Mesothelial cell of epicardium (in vitro differentiated cells): ENCODE measurements around the gene SREK1IP1. TPM values are rescaled to one million over a fixed set of nuclear protein-coding genes. Genes with fewer than 3 reads are reported as not detected.
"Not testable (repeated sequence)": the region's sequence is repeated elsewhere in the genome, so short reads cannot be mapped to it uniquely, and the experiment has no call there.

Source experiments
- DNase-seq, 2 experiments: peaks; one replicate each; pipeline ENCODE4 v3.0.0; 2021; ENCODE audit warnings: low spot score in 2 of 2; ENCODE audit not compliant: unreplicated experiment in 2 of 2
- H3K27ac Mint-ChIP-seq: 2 replicates; pipeline ENCODE4 v1.8.0; 2021; ENCODE audit warnings: mixed read lengths
- H3K27me3 Mint-ChIP-seq: 2 replicates; pipeline ENCODE4 v1.8.0; 2021; ENCODE audit warnings: low read depth, mixed read lengths
- H3K36me3 Mint-ChIP-seq: 2 replicates; pipeline ENCODE4 v1.8.0; 2021; ENCODE audit warnings: mixed read lengths
- H3K4me1 Mint-ChIP-seq: 2 replicates; pipeline ENCODE4 v1.8.0; 2021; ENCODE audit warnings: mixed read lengths
- H3K4me3 Mint-ChIP-seq: 2 replicates; pipeline ENCODE4 v1.8.0; 2021; ENCODE audit warnings: mild to moderate bottlenecking, moderate library complexity, mixed read lengths
- H3K9me3 Mint-ChIP-seq: 2 replicates; pipeline ENCODE4 v1.8.0; 2021; ENCODE audit warnings: mixed read lengths
- total RNA-seq: library from RNA; stranded (reverse); gene quantifications from 3 replicates; pipeline ENCODE4 v1.2.1, GENCODE V29; 2021
- TF ChIP-seq, protein P1 (sequence below): fragments of 200-600 bp; sonication (generic); IDR thresholded peaks from one replicate; pipeline ENCODE4 v1.5.0; 2021; ENCODE audit warnings: antibody characterized with exemption; ENCODE audit not compliant: unreplicated experiment

SREK1IP1 gene
- total RNA-seq, 1 donor from 2014 or later = 20.9 TPM

DNA sequence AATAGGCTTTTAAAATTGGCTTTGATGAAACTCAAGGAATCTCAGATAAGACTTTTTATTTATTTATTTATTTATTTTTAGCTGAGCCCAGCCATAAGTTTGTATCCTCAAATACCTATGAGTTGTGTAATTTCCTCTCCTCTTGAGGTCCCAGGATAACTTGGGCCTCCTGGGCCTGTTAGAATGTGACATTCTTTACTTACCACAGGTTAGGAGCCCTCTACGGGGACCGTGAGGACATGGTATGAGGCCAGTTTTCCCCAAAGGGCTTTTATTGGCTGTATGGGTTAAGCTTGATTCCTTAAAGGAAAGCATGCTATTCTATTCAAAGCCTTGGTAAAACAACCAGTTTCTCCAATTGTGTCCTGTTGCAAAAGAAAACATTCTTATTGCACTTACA lies 61.3 kb downstream of the SREK1IP1 start:
- DNase-seq = no peak
- no peaks in the 10 kb centered on the region for H3K36me3 Mint-ChIP-seq
- no peaks in the 10 kb centered on the region for H3K27me3 Mint-ChIP-seq
- no peak overlapping the region for H3K27ac Mint-ChIP-seq
- H3K4me3 Mint-ChIP-seq = no peak overlapping the region
- H3K4me1 Mint-ChIP-seq = no peaks in the 10 kb centered on the region
- TF ChIP-seq, protein P1, sequence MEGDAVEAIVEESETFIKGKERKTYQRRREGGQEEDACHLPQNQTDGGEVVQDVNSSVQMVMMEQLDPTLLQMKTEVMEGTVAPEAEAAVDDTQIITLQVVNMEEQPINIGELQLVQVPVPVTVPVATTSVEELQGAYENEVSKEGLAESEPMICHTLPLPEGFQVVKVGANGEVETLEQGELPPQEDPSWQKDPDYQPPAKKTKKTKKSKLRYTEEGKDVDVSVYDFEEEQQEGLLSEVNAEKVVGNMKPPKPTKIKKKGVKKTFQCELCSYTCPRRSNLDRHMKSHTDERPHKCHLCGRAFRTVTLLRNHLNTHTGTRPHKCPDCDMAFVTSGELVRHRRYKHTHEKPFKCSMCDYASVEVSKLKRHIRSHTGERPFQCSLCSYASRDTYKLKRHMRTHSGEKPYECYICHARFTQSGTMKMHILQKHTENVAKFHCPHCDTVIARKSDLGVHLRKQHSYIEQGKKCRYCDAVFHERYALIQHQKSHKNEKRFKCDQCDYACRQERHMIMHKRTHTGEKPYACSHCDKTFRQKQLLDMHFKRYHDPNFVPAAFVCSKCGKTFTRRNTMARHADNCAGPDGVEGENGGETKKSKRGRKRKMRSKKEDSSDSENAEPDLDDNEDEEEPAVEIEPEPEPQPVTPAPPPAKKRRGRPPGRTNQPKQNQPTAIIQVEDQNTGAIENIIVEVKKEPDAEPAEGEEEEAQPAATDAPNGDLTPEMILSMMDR = no peak
- H3K9me3 Mint-ChIP-seq = peaks cover 5% of the 10 kb centered on the region

DNA sequence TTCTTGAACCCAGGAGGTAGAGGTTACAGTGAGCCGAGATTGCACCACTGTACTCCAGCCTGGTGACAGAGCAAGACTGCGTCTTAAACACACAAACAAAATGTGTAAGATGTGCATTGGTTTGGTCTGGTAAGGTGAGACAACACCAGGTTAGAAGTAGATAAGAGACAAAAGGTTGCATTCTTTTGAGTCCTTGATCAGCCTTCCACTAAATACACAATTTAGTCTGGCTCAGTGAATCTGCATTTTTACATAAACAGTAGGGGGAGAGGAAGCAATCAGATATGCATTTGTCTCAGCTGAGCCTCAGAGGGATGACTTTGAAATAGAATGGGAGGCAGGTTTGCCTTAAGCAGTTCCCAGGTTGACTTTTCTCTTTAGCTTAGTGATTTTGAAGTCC lies 62.4 kb downstream of the SREK1IP1 start:
- not testable (repeated sequence) for H3K36me3 Mint-ChIP-seq, DNase-seq, H3K4me1 Mint-ChIP-seq, H3K27ac Mint-ChIP-seq, H3K27me3 Mint-ChIP-seq, H3K4me3 Mint-ChIP-seq, H3K9me3 Mint-ChIP-seq

DNA sequence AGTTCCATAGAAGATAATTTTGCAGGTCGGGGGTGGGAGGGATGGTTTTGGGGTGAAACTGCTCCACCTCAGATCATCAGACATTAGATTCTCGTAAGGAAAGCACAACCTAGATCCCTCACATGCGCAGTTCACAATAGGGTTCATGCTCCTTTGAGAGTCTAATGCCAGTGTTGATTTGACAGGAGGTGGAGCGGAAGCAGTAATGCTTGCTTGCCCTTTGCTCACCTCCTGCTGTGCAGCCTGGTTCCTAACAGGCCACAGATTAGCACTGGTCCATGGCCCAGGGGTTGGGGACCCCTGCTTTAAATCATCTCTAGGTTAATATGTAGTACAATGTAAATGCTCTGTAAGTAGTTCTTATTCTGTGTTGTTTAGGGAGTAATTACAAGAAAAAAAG lies 67.7 kb downstream of the SREK1IP1 start:
- Mint-ChIP-seq H3K4me1 (no peaks in the 10 kb centered on the region), H3K27me3 (no peaks in the 10 kb centered on the region), H3K4me3 (no peak overlapping the region), H3K36me3 (peaks cover 3% of the 10 kb centered on the region), H3K9me3 (peaks cover 16% of the 10 kb centered on the region), H3K27ac (no peak overlapping the region)
- no peak for DNase-seq
- TF ChIP-seq, protein P1 = no peak

DNA sequence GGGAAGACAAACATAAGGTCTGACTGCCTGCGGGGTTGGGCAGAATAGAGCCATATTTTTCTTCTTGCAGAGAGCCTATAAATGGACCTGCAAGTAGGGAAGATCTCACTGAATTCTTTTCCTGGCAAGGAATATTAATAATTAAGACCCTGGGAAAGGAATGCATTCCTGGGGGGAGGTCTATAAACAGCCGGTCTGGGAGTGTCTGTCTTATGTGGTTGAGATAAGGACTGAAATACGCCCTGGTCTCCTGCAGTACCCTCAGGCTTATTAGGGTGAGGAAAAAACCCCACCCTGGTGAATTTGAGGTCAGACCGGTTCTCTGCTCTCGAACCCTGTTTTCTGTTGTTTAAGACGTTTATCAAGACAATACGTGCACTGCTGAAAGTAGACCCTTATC lies 72.1 kb downstream of the SREK1IP1 start:
- not testable (repeated sequence) for H3K27ac Mint-ChIP-seq, H3K4me1 Mint-ChIP-seq
- peaks cover 20% of the 10 kb centered on the region for H3K9me3 Mint-ChIP-seq

DNA sequence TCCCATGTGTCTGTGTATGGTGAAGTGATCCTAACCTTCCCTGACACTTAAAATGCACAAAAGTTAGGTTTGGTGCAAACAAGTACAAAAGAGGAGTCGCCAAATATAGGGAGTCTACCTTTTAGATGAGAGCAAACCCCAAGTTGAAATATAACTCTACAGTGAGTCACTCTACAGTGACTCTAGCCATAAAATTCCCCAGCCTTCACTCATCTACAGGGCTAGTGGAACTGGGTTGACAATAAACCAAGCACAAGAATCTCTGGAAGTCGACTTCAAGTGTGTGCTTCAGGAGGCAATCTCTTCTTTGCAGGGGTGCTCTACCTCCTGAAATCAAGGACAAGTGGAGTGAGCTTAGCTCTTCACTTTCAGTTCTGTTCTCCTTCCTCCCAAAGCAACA lies 74.9 kb downstream of the SREK1IP1 start:
- peaks cover 6% of the 10 kb centered on the region for H3K4me1 Mint-ChIP-seq
- DNase-seq = no peak
- no peak overlapping the region for H3K27ac Mint-ChIP-seq
- TF ChIP-seq, protein P1 = no peak
- H3K4me3 Mint-ChIP-seq = no peak overlapping the region
- peaks cover 20% of the 10 kb centered on the region for H3K9me3 Mint-ChIP-seq
- H3K27me3 Mint-ChIP-seq = peaks cover 50% of the 10 kb centered on the region
- peaks cover 3% of the 10 kb centered on the region for H3K36me3 Mint-ChIP-seq

More for the DNA sequence above, 72.1 kb downstream of the SREK1IP1 start:
- H3K36me3 Mint-ChIP-seq, DNase-seq, H3K4me3 Mint-ChIP-seq: not testable (repeated sequence)
- H3K27me3 Mint-ChIP-seq = peaks cover 24% of the 10 kb centered on the region

DNA sequence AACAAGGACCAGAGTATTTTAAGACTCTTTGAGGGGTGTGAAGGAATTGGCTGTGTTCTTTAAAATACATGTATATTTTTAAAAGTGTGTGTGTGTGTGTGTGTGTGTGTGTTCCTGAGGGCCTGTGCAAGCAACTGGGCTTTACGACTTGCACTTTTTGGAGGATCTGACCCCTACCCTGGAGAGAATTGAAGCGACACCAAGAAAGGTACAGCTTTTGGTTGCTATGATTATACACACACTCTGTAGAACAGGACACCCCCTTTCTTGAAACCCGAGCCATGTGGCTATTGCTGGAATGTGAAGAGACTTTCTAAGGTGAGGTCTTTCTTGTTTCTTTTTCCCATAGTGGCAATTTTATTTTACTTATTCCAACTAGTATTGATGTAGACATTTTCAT lies 77.2 kb downstream of the SREK1IP1 start:
- Mint-ChIP-seq H3K36me3 (no peaks in the 10 kb centered on the region), H3K4me1 (peaks cover 6% of the 10 kb centered on the region), H3K4me3 (peak overlapping the region; percentile 33), H3K27ac (no peak overlapping the region), H3K27me3 (peaks cover 59% of the 10 kb centered on the region), H3K9me3 (peaks cover 5% of the 10 kb centered on the region)
- TF ChIP-seq, protein P1 = no peak
- DNase-seq = no peak
